Measurements from ENCODE around the gene WIPF2.
"Not testable (repeated sequence)": the region's sequence is repeated elsewhere in the genome, so short reads cannot be mapped to it uniquely, and the experiment has no call there.

Gene WIPF2

DNA sequence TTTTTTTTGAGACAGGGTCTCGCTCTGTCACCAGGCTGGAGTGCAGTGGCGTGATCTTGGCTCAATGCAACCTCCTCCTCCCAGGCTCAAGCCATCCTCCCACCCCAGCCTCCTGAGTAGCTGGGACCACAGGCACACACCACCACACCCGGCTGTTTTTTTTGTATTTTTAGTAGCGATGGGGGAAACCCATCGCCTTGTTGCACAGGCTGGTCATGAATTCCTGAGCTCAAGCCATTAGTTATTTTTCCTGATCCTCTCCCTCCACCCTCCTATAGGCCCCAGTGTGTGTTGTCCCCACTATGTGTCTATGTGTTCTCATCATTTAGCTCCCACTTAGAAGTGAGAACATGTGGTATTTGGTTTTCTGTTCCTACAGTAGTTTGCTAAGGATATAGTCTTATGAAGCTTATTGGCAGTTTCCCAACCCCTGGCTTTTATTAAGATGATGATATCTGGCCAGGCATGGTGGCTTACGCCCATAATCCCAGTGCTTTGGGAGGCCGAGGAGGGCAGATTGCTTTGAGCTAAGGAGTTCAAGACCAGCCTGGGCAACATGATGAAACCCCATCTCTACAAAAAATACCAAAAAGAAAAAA, 80.2 kb downstream of the WIPF2 start:
- not testable (repeated sequence) for DNase-seq

DNA sequence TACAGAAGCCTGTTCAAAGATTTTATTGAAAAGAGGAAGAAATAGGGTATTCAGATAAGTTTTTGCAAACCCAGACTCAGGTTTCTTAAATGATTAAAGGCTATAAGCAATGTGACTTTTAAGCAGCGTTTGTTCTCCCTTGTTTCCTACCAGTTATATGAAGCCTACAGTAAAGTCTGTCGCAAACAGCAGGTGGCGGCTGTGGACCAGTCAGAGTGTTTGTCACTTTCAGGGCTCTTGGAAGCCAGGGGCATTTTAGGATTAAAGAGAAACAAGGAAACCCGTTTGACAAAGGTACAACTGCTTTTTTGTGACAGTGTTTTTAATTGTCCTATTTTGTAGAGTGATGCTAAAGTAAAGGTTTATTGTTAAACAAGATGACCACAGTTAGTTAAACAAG, 82.2 kb downstream of the WIPF2 start:
- no peak for DNase-seq

DNA sequence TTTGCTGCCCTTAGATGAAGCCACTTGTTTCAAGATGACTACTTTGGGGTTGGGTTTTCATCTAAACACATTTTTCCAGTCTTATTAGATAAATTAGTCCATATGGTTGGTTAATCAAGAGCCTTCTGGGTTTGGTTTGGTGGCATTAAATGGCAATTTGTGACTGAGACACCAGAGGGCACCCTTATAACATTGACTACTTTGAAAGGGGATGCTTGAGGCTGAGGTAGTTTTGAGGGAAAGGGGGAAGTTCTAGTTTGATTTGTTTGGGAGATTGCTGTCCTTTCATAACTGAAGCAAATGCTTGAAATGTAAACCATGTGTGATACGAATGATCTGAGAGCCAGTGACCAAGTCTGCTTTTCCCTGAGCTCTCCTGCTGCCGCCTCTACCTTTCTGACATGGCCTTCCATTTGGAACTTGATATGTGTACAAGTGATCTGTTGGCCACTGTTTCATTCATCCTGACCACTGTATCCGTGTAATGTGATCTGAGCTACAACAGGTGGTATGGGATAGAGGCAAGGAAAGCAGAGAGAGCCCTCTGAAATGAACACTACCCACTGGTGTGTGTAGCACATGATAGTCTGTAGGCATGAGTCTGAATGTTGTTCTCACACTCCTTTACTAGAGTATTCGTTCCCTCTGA, 84.0 kb downstream of the WIPF2 start:
- peak in 1 of 2 donors; percentile 85 for DNase-seq

DNA sequence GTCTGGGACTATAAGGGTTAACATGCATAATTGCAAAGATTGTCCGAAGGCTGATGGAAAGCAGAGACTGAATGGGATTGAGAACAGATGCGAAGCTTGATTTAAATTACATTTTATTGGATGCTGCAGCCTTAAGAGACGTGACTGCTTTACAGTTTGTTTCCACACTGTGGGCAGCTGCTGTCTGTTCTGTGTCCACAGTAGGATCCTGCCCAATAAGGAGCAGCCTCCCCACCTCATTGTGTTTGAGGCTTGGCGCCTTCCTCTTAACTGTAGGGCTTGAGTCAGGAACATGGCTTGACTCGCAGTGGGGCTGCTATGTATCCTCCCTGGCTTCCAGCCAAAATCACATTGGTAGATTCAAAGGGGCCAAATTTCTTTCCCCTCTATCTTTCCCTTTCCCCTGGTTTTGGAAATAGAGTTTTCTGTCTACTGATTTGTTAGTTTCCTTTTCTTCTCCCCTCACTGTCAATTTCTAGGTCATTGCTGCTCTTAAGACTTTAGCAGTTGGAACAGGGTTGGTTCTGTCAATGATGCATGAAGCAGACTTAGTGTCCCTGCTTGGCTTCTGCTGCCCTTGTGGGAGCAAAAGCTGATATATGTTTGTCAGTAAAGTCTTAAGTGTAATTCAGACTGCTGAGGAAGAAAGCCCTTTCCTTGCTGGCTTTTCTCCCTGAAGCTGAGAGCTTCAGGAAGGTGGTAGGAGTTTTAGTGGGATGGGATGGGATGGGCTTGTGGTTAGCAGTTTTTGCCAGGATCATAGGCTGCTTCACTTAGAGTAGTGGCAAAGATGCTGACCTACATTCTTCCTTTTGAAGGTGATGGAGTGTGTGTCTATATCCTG, 84.8 kb downstream of the WIPF2 start:
- DNase-seq: no peak

- not testable (repeated sequence) for DNase-seq
Measured at GRCh38 chr17:40304552-40304863, 85.4 kb downstream of the WIPF2 start.

DNA sequence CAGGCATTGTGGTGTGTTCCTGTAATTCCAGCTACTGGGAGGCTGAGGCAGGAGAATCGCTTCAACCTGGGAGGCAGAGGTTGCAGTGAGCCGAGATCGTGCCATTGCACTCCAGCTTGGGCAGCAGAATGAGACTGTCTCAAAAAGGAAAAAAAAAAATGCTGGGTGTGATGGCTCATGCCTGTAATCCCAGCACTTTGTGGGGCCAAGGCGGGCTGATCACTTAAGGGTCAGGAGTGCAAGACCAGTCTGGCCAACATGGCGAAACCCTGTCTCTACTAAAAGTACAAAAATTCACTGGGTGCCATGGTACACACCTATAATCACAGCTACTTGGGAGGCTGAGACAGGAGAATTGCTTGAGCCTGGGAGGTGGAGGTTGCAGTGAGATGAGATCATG, 85.8 kb downstream of the WIPF2 start:
- not testable (repeated sequence) for DNase-seq

DNA sequence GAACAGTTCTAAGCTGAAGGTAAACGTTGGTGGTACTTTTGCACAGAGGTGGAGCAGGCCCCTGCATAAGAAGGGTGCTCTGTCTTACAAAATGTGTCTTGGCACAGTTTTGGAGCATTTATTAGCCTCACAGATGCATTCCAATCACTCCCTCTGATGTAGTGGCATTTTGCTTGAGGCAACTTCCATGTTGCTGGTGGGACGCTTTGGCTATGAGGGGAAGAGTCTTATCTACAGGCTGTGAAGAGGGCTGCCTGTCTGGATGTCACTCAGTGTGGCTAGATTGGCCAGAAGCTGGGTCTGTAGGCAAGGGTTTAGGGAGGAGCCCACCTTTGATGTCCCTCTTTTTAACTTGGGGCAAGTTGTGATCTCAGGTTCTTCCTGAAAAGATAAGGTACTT, 87.3 kb downstream of the WIPF2 start:
- DNase-seq: no peak

DNA sequence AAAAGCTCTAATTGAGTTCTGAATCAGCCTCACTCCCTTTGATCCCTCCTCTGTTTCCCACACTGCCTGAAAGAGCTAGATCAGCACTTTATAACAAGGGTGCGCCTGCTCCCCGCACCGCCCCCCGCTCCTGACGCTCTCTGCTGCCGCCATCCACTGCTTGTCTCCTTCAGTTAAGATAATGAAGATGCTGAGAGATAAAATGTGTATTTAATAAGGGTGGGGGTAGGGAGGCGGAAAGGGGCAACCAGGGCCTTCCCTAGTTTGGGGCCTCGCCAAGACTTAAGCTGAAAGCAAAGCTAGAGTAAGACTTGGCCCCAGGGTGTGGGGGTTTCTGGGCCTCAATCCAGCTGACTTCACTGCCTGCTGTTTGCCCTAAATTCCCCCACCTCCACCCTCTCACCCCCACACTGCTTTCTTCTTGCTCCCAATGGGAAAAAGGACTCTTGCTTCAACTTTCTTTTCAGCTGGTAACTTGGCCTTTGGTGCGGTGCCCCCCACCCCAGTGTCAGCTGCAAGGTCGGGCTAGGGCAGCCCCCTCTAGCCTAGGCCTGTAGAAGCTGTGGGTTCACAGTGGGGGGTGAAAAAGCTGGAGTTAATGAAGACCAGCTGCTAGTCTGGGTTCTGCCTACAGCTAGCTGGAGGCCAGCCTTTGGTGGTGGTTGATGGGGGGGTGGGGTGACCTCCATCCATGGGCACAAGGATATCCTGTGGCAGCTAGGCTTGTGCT, 88.1 kb downstream of the WIPF2 start:
- no peak for DNase-seq

DNA sequence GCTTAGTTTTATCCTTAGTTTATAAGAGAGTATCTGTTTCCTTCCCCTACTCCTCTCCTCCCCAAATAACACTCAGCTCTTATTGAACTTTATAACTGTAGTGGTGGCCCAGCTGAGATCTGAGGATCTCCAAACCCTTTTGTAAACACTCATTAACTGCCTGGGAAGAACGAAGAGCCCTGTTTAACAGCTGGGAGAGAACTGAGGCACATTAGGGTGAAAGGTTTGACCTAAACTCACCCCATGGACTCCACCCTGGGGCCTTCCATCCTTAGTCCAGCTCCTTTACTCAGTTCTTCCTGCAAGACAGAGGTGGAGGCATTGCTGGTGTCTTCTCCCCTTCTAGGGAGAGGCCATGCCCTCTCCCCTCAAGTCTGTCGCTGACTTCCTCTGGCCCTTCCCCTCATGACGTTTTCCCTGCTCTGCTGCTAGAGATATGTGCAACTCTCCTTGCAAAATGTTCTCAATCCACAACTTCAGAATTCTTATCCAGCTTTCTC, 88.7 kb downstream of the WIPF2 start:
- DNase-seq: peak in 1 of 2 donors; percentile 13

GRCh38 chr17:40309031-40309948, 90.2 kb downstream of the WIPF2 start, which contains the start of gene RARA:
RARA (plus strand) TSS chr17:40309180; CDS start chr17:40331219, 22,039 bp downstream.
- no peak for DNase-seq

DNA sequence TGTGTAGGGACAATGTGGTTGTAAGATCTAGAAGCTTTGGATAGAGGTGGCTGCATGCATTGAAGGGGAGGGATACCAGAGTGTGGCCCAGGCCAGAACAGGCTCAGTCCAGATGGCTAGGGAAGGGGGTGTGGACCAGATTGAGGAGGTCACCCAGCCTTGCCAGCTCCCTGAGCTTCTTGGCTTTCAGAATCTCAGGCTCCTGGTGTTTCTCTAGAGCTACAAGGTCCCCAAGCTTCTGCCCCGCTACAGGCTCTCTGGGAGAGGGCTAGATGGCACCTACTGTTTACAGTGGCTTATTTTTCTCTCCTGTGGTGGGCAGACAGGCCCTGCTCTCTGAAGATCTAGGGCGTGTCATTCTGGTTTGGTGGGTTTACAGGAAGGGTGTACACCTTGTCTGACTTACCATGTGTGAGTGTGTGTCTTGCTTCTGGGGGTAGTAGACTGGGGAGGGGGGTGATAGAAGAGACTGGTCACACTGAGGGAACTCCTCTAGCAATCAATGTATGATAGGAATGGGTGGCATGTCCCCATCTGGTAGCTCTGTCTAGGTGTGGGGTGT, 90.9 kb downstream of the WIPF2 start:
- DNase-seq: no peak

- no peak for DNase-seq
Measured at GRCh38 chr17:40310882-40311391, 91.8 kb downstream of the WIPF2 start.

- DNase-seq: peak in 1 of 2 donors; percentile 82
Measured at GRCh38 chr17:40311575-40311974, 92.5 kb downstream of the WIPF2 start.

- DNase-seq: no peak
Measured at GRCh38 chr17:40312131-40312731, 93.1 kb downstream of the WIPF2 start.

DNA sequence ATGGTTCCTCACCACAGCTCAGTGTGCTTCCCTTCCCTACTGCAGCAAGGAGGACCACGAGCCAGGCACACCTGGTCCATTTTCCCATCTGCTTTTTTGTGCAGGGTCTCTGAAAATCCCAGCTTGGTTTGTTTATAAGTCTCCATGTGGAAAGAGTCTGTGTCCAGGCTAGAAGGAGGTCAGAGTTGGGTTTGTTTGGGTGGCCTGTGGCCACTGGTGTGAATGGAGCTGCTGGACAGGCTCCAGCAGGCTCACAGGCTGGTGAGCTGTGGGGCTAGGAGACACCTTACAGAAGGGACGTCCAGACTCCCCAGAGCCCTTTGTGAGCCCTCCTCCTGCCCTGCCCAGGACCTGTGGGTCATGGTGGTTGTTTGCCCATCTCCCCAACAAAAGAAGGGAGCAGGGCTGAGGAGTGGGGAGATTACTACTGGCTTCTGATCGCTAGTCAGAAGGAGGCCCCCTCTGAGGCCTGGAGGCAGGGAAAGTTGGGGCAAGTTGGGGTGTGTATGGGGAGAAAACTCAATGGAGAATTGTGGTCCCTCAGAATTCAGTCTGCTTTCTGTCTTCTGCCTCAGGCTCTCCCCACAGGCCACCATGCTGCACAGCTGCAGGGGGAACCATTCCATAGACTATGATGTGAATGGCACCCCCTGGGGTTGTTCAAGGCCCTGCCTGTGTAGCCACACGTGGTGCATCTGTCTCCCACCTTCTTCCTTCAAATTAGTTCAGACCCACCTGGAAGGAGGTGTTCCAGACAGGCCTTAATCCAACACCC, 94.0 kb downstream of the WIPF2 start:
- no peak for DNase-seq

DNA sequence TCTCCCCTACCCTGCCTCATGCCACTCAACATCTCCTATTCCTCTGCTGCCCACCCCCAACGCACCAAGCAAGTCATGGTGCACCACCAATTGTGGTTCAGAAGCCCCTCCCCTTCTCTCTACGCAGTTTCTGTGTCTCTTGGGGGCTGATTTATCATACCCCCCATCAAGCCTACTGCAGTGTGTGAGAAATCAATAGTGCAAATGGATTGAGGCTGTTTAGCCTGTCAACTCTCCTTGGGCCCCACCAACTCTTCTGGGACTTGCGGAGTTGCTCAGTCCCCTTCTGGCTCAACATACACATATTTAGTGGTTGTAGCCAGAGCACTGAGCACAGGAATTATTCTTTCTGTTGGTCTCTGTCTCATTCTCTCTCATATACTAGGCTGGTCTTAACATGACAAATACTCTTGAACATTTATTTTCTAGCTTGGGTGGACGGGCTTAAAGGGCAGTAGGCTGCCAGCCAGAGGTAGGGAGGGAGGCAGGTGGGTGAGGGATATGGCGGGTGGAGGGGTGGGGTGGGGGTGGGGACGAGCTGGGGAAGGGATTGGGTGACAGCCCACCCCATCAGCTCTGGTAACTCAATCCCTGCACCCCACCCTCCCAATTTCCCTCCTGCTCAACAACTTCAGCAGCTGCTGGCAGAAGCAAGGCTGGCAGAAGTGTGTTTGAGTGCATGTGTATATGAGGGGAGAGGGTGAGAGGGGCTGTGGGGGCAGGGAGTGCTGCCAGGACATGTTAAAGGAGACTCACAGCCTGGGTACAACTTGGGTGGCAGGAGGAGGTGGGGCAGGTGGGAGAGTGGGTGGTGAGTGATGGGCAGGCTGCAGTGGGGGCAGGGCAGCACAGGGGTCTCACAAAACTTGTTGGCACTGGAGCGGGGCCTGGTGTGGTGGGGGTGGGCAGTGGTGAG, 94.8 kb downstream of the WIPF2 start:
- DNase-seq: no peak

GRCh38 chr17:40314584-40314956, 95.5 kb downstream of the WIPF2 start:
- peak; percentile 78 to 89 for DNase-seq

DNA sequence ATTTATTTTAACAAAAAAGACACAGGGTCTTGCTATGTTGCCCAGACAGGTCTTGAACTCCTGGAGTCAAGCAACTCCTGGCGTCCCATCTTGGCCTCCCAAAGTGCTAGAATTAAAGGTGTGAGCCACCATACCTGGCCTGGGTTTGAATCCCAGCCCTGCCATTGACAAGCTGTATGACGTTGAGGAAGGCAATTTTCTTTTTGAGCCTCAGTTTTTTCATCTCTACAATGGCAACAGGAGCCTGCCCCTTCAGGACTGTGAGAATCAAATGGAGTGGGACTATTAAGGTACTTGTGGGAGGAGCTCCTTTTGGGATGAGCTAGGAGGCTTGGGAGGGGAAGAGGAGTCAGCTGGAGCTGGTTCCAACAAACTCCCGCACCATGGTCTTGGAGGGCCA, 96.1 kb downstream of the WIPF2 start:
- no peak for DNase-seq
